ENCODE data around the gene SPEM1.

Gene SPEM1

DNA sequence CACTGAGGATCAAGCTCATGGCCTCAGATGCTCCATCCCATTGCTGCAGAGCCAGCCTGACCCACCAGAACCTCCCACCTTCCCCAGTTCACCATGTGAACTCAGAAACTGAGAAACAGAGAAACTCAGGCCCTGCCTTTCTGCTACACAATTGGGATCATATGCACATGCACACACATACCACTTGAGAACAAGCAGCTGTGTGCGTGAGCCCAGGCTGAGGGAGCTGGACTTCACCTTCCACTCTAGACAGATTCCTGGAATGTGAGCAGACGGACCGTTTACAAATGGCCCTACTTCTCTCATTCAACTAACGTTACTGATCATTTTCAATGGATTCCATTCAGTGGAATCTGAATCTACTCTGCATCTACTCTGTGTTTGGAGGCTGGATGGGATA, 3.6 kb downstream of the SPEM1 start:
- no peak for DNase-seq

DNA sequence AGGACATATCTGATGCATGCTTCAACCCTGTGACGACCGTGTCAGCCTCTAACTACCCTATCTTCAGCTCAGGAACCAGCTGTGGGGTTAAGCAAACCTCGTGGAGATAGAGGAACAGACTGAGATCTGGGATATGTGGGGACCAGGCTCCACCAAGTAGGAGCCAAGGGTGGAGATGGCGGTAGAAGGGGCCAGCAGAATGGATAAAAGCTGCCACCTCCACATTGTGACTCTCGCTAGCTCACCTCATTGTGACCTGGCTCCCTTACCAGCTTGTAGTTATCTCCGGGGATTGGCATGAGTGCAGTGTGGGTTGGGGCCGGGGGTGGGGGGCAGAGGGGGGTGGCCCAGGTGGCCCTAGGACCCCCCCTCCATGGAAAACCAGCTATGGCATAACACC, 5.2 kb downstream of the SPEM1 start, which contains the start of gene SPEM2:
Gene SPEM2, plus strand, starts transcription at position 301 of the 400 bp plus-strand sequence. Its CDS starts 73 bp downstream, at position 374.
- no peak for DNase-seq

DNA sequence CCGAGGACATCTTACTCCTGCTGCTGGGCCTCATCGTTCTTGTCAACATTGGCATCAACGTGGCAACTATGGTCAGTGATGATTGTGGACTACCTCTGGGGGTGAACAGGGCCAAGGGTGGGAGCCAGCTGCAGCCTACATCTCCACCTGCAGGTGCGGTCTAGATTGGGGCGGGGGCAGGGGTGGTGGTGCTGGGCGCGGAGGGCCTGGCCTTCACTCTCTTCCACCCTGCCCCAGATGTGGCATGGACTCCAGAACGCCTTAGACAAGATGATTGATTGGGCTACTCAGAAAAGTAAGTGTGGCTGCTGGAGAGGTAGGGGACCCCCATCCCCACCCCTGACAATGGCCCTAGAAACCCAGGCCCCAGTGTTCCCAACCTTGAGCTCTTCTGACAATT, 5.6 kb downstream of the SPEM1 start:
- no peak for DNase-seq

DNA sequence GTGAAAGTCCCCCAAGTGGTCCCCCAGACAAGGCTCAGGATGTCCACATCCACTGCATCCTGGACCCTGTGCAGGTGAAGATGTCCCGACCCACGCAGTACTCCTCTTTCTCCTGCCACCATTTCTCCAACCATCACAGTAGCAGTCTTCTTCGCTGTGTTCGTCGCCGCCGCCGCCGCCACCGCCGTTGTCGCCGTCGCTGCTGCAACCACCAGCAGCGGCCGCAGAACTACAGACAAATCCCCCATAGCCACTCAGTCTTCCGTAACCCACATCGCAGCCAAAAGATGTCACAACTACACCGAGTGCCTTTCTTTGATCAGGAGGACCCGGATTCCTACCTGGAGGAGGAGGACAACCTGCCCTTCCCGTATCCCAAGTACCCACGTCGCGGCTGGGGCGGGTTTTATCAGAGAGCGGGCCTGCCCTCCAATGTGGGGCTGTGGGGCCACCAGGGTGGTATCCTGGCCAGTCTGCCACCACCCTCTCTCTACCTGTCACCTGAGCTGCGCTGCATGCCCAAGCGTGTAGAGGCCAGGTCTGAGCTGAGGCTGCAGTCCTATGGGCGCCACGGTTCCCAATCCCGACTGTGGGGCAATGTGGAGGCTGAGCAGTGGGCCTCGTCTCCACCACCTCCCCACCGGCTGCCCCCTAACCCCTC, 6.2 kb downstream of the SPEM1 start:
- DNase-seq: no peak

DNA sequence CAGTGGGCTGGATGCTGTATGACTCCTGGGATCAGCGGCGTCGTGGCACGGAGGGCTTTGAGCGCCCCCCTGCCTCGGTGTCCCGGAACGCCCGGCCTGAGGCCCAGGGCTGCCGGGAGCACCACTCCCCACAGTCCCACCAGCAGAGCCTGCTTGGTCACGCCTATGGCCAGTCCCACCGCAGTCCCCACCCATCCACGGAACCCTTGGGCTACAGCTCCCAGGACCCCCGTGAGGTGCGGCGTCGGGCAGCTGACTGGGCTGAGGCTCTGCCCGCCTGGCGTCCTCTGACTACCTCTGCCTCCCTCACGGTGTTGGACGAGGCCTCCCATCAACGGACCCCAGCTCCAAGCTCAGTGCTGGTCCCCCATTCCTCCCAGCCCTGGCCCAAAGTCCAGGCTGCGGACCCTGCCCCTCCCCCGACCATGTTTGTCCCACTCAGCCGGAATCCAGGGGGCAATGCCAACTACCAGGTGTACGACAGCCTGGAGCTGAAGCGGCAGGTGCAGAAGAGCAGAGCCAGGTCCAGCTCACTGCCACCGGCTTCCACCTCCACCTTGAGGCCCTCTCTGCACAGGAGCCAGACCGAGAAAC, 6.9 kb downstream of the SPEM1 start:
- DNase-seq: no peak

DNA sequence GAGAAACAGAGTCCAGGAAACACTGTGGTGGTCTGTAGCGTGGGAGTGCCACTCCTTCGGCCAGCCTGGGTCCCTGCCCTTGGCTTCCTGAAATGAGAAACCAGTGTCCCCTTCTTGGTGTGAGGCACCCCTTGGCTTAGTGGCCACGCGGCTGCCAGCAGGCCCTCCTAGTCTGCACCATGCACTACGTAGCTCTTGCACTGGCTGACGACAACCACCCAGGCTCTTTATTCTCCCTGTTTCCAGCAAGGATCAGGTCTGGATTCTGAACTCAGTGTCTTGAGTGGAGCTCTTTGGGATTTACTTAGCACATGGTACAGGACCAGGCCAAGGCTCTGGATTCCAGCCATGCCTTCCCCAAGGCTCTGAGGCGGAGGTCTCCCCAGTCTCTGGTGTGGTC, 7.4 kb downstream of the SPEM1 start:
- DNase-seq: no peak

DNA sequence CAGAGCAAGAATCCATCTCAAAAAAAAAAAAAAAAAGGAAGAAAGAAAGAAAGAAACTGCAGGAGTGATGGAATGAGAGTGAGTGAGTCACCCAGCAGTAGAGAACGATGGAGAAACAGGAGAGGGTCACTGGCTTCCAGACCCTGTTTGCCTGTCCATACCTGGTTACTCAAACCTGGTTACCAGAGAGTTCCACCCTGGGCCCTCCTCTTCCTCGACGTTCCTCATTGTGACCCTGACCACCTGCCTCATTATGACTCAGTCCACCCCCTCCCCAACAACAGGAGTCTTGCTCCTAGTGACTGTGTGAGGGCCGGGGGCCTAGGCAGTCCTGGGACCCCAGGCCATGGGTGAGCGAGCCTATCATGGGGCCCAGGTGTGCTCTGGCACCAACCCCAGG, 8.4 kb downstream of the SPEM1 start, which contains the start of gene SPEM3:
Gene SPEM3, plus strand, starts transcription at position 301 of the 400 bp plus-strand sequence. Its CDS starts 46 bp downstream, at position 347.
- DNase-seq: no peak

DNA sequence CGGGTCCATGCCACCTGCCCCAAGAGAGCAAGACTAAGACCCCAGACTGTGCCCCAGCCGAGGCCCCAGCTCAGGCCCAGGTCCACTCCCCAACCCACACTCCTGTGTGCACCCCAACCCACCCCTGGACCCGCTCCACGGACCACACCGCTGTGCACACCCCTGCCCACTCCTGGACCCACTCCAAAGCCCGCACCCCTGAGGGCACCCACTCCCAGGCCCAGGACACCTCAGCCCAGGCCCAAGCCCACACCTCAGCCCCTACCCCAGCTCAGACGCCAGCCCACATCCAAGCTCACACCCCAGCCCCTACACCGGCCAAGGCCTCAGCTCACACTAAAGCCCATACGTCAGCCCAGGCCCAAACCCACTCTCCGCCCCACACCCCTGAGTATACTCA, 9.6 kb downstream of the SPEM1 start:
- DNase-seq: no peak

DNA sequence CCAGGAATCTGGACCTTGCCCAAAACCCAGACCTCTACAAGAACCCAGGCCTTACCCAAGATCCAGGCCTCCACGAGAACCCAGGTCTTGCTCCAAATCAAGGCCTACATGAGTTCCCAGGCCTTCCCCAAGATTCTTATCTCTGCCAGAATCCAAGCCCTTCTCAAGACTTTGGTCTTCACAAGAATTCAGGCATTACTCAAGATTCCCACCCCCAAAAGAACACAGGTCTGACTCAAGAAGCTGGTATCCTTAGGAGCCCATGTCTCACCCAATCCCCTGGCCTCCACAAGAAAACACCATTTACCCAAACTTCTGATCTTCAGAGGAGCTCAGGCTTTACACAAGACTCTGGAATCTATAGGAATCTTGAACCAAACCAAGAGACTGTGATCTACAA, 11.1 kb downstream of the SPEM1 start:
- no peak for DNase-seq

DNA sequence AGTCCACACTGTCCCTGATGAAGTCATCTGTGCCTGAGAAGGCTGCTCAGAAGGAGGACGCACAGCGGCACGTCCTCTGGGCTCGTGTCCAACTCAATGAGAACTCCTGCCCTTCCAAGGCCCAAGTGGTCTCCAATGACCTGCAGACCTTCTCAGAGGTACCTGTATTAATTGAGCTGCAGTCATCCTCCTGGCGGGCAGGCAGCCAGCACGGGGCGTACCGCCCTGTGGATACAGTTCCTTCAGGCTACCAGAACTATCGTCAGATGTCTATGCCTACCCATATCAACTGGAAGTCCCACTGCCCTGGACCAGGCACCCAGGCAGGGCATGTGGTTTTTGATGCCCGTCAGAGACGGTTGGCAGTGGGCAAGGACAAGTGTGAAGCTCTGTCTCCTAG, 12.2 kb downstream of the SPEM1 start:
- DNase-seq: no peak

DNA sequence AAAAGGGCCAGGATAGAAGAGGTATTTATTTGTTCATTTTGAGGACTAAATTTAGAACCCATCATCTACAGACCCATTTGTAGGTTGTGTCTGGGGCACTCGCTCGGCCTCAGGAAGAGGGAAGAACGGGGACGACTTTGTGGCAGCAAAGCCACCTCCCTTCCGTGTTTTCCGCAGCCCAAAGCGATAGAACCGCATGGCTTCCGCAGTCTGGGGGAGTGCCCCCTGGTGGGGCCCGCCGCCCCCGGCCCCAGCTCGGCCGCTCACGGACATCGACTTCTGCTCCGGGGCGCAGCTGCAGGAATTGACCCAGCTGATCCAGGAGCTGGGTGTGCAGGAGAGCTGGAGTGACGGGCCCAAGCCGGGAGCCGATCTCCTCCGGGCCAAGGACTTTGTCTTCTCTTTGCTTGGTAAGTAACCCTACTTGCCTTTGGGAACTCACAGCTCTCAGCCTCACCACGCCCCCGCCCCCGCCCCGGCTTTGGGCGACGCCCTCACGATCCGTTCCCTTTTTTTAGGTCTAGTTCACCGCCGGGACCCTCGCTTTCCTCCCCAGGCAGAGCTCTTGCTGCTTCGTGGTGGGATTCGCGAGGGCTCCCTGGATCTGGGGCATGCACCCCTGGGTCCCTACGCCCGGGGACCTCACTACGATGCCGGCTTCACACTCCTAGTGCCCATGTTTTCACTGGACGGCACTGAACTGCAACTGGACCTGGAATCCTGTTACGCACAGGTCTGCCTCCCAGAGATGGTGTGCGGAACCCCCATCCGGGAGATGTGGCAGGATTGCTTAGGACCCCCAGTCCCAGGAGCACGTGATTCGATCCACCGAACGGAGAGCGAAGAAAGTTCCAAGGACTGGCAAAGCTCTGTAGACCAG, 15.8 kb downstream of the SPEM1 start:
- peak; percentile 52 for DNase-seq

DNA sequence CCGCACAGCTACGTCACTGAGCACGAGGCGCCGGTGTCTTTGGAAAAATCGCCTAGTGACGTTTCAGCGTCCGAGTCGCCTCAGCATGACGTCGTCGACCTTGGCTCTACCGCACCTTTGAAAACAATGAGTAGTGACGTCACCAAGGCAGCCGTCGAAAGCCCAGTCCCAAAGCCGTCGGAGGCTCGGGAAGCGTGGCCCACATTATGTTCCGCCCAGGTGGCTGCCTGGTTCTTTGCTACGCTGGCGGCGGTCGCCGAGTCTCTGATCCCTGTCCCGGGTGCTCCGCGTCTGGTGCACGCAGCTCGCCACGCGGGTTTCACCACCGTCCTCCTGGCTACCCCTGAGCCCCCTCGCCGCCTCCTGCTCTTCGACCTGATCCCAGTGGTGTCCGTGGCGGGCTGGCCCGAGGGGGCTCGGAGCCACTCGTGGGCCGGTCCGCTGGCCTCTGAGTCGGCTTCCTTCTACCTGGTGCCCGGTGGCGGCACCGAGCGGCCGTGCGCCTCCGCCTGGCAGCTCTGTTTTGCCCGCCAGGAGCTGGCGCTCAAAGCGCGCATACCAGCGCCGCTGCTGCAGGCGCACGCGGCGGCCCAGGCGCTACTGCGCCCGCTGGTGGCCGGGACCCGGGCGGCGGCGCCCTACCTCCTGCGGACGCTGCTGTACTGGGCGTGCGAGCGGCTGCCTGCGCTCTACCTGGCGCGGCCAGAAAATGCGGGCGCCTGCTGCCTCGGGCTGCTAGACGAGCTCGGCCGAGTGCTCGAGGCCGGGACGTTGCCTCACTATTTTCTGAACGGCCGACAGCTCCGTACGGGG, 16.6 kb downstream of the SPEM1 start:
- DNase-seq: peak; percentile 77

DNA sequence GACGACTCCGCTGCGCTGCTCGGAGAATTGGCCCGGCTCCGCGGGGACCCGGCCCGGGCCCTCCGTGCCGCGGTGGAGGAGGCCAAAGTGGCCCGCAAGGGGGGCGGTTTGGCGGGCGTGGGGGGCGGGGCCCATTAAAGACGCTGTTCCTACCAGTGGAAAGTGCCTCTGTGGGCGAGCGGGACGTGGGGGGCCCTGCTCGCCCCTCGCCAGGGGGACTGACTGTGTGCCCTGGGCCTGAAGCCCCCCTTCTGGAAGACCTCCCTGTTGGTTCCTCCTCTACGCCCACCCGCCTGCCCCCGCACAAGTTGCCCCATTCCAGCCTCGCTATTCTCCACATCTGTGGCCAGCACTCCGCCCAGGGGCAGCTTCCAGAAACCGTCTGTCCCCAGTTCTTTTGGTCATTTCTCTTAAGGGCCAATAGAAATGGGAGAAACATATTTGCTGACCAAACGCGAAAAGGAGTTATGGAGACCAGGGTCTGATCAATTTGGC, 17.3 kb downstream of the SPEM1 start:
- no peak for DNase-seq

DNA sequence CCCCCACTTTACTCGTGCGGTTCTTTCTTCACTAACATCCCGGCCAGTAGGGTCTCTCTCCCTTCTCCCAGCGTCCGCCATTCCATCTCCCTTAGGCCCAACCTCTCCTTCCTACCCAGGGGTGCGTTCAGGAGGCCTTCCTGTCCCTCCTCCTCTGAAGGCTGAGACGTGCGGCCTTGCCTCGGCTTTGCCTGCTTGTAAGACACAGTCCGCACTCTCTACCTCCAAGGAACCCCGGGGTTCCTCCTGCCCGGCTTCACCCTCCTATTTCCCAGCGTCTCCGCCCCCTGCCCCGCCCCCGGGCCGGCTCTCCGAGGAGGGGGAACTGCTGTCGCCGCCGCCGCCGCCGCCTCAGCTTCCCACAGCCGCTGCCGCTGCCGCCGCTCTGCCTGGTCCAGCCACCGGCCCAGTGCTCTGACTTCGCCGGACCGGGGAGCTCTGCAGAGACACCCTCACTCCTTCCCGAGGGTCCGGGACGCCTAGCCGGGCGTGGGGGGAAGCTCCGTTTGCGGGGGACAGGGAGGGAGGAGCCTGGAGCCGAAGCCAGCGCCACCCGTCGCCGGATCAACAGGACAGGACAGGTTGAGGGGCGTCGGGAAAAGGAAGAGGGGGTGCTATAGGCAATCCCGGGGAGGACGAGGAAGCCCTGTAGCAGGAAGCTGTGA, 18.0 kb downstream of the SPEM1 start:
- peak; percentile 35 for DNase-seq

DNA sequence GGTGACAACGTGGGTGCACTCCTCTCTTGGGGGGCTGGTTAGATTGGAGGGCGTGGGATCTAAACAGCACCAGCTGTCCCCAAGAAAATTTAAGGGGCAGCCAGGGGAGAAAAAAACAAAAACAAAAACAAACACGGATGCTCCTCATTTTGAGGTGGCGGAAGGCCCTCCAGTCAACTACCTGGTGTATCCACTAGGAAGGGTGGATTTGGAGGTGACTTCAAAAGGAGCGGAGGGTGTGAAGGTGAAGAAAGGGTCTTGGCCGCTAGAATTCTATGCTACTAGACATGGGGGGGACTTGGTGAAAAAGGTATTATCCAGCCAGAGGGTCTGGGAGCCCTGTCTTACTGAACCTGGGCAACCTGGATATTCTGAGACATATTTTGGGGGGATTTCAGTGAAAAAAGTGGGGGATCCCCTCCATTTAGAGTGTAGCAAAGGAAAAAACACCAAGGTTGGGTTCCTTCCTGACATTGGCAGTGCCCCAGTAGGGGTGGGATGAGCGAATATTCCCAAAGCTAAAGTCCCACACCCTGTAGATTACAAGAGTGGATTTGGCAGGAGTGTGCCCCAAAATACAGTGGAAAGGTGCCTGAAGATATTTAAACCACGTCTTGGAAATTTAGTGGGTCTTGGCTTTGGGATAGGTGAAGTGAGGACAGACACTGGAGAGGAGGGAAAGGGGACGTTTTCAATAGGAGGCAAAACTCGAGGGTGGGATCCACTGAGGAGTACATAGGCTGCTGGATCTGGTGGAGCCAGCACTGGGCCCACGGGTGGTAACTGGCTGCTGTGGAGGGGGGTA, 18.7 kb downstream of the SPEM1 start:
- DNase-seq: no peak

DNA sequence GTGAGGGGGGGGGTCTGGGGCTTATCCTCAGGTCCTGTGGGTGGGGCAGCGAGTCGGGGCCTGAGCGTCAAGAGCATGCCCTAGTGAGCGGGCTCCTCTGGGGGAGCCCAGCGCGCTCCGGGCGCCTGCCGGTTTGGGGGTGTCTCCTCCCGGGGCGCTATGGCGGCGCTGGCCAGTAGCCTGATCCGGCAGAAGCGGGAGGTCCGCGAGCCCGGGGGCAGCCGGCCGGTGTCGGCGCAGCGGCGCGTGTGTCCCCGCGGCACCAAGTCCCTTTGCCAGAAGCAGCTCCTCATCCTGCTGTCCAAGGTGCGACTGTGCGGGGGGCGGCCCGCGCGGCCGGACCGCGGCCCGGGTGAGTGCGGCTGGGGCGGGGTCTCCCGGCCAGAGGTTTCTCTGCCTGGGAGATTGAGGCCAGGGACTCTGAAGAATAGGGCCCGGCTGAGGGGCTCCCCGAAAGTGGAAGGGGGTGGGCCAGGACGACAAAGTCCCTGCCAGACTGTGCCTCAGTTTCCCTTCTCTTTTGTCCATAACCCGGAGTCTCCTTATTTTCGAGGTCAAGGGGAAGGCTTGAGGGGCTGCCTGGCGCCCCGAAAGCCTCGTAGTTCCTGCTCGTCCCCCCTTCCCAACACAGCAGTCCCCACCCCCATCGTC, 19.5 kb downstream of the SPEM1 start, which contains the start of gene FGF11:
Gene FGF11, plus strand, starts transcription at position 51 of the 651 bp plus-strand sequence. Its CDS starts 109 bp downstream, at position 160.
- DNase-seq: no peak

DNA sequence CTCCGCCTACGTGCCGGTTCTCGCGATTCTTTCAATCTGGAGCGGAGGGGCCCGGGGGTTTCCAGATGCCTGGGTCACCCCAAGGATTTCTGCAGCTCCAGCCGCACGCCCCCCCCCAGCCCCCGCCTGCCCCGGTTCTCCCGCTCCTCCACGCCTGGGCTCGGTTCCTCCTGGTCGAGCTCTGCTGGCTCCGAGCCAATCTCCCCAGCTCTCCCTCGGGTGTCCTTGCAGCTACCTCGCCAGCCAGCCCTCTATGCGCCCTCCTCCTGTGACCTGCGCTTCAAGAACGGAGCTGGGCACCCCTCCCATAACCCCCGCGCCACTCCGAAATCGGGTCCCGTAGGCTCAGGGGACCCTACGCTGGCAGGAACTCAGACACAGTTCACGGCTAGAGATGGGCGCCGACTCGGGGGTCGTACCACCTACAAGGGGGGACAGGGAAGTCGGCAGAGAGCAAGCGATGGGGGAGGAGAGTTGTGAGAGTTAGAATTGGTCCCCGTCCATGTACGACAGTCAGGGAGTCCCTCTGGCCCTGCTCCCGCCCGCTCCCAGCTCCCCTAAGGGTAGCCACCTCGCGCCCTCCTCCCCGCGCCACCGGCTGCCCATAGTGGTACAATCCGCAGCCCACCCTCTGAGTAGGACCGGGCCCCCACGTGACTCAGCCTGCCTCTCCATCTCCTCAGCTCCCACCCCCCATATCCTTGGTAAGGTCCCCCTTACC, 20.1 kb downstream of the SPEM1 start:
- no peak for DNase-seq

DNA sequence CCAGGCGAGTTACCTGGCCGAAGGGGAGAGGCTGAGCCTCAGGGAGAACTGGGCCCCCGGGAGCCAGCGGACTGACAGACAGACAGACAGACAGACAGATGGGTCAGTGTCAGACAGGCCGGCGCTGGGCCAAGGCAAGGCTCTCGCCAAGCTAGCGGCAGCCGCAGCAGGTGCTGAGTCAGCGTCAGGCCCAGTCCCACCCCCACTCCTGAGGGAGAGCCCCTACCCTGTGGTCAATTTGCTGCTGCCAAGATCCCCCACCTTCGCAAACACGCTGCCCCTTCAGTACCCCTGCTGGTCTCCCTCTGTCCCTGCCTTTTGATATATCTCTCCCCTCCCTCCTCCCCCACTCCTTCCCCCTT, 20.7 kb downstream of the SPEM1 start:
- no peak for DNase-seq

DNA sequence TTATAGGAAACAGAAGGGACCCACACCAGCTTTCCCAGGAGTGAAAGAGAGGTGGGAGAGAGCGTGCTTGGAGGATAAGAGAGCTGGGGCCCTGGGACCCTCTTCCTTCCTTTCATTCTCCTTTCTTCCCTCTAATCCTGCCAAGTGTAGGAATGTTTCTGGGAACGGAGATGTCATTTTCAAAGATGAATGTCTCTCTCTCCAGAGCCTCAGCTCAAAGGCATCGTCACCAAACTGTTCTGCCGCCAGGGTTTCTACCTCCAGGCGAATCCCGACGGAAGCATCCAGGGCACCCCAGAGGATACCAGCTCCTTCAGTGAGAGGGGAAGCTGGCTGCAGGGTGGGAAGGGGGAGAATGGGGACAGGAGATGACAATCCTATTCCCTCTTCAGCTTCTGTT, 21.1 kb downstream of the SPEM1 start:
- no peak for DNase-seq

DNA sequence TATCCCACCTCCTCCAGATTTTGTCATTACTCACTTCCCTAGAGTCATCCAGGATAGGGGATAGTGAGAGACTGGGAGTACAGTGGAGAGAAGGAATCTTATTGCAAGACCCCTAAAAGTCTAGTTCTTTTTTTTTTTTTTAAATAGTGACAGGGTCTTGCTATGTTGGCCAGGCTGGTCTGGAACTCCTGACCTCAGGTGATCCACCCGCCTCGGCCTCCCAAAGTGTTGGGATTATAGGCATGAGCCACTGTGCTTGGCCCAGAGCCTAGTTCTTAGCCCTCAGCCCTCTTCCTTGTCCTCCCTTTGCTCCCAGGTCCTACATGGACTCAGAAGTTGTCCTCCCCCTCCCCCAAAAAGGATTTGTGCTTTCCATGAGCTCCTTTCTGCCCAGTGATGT, 22.0 kb downstream of the SPEM1 start:
- no peak for DNase-seq

All from activated gamma-delta T cell treated with Interleukin-2 at 50 U/mL for 16 hours (primary cell).